Glutamatergic neuron (in vitro differentiated cells): ENCODE measurements around the gene KCNJ9. TPM values are rescaled to one million over a fixed set of nuclear protein-coding genes. Genes with fewer than 3 reads are reported as not detected.

Experiments used
- DNase-seq: peaks from one replicate; pipeline ENCODE4 v3.0.0; 2022
- H3K27ac Mint-ChIP-seq: one replicate; pipeline ENCODE4 v1.8.0; 2020; ENCODE audit warnings: mild to moderate bottlenecking, mixed read lengths, inconsistent platforms; ENCODE audit not compliant: unreplicated experiment
- H3K27me3 Mint-ChIP-seq: one replicate; pipeline ENCODE4 v1.8.0; 2020; ENCODE audit warnings: mild to moderate bottlenecking, moderate library complexity, mixed read lengths, inconsistent platforms; ENCODE audit not compliant: unreplicated experiment
- H3K36me3 Mint-ChIP-seq: one replicate; pipeline ENCODE4 v1.8.0; 2020; ENCODE audit warnings: mild to moderate bottlenecking, mixed read lengths, inconsistent platforms; ENCODE audit not compliant: unreplicated experiment
- H3K4me1 Mint-ChIP-seq: one replicate; pipeline ENCODE4 v1.8.0; 2020; ENCODE audit warnings: mild to moderate bottlenecking, low read depth, mixed read lengths, inconsistent platforms; ENCODE audit not compliant: unreplicated experiment
- H3K4me3 Mint-ChIP-seq: one replicate; pipeline ENCODE4 v1.8.0; 2020; ENCODE audit warnings: mild to moderate bottlenecking, mixed read lengths, inconsistent platforms; ENCODE audit not compliant: unreplicated experiment
- H3K9me3 Mint-ChIP-seq: one replicate; pipeline ENCODE4 v1.8.0; 2020; ENCODE audit warnings: mild to moderate bottlenecking, moderate library complexity, mixed read lengths, inconsistent platforms; ENCODE audit not compliant: unreplicated experiment
- total RNA-seq: library from RNA; stranded (reverse); fragmentation: NEBNext Ultra II Directional; extraction: Animal tissue kit (Norgen Biotek cat#: 25700); gene quantifications from one replicate; pipeline ENCODE4 v1.2.1, GENCODE V29; 2021; ENCODE audit not compliant: unreplicated experiment
- TF ChIP-seq, protein P1 (sequence below): fragments of 200-600 bp; sonication (generic); IDR thresholded peaks from one replicate; pipeline ENCODE4 v1.5.0; 2021; ENCODE audit not compliant: partially characterized antibody, unreplicated experiment

KCNJ9 gene
- total RNA-seq, 1 donor from 2014 or later = 2.0 TPM

DNA sequence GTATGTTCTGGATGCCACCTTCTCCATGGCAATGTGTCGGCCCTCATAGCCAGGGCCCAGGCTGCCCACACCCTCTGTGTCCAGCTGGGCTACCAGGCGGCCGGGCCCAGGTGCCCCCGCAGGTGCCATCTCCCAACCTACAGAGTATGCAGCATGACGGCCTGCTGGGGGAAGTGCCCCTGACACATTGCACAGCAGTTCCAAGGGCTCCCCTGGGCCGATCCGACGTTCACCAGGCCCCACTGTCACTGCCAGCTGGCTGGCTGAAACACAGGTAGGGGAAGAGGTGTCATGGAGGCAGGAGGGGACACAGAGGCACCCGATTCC lies 11.7 kb downstream of the KCNJ9 start:
- Mint-ChIP-seq H3K27ac (no peak overlapping the region), H3K36me3 (no peaks in the 10 kb centered on the region), H3K9me3 (peaks cover 12% of the 10 kb centered on the region), H3K27me3 (peaks cover 11% of the 10 kb centered on the region), H3K4me1 (peaks cover 15% of the 10 kb centered on the region), H3K4me3 (no peak overlapping the region)
- TF ChIP-seq, protein P1, sequence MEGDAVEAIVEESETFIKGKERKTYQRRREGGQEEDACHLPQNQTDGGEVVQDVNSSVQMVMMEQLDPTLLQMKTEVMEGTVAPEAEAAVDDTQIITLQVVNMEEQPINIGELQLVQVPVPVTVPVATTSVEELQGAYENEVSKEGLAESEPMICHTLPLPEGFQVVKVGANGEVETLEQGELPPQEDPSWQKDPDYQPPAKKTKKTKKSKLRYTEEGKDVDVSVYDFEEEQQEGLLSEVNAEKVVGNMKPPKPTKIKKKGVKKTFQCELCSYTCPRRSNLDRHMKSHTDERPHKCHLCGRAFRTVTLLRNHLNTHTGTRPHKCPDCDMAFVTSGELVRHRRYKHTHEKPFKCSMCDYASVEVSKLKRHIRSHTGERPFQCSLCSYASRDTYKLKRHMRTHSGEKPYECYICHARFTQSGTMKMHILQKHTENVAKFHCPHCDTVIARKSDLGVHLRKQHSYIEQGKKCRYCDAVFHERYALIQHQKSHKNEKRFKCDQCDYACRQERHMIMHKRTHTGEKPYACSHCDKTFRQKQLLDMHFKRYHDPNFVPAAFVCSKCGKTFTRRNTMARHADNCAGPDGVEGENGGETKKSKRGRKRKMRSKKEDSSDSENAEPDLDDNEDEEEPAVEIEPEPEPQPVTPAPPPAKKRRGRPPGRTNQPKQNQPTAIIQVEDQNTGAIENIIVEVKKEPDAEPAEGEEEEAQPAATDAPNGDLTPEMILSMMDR = no peak
- DNase-seq = no peak

DNA sequence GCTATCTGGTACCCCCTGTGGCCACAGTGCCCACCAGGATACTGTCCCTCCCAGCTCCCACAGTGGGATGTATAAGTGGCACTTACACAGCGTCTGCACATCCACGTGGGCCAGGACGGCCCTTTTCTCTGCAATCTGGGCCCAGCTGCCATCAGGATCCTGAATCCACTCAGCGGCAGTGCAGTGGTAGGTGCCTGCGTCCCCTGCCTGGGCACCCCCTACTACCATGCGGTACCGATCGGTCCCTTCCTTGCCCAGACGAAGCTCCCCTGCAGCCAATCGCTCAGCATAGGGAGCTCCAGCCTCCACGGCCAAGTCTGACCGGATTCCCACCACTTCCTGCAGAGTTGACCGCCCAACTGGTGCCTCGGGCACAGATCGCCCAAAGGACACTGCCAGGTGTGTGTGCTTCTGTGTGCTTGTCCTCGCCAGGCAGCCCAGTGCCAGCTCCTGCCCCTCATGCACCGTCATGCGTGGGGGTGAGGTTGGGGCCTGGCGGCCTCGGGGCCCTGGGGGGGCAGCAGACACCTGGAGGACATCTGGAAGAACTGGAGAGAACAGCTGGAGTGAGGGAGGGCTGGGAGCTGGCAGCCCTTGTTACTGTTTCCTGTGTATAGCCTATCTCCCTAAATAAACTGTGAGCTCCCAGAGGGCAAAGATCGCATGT lies 12.4 kb downstream of the KCNJ9 start:
- no peak overlapping the region for H3K27ac Mint-ChIP-seq
- peaks cover 15% of the 10 kb centered on the region for H3K4me1 Mint-ChIP-seq
- DNase-seq = no peak
- peaks cover 11% of the 10 kb centered on the region for H3K9me3 Mint-ChIP-seq
- TF ChIP-seq, protein P1 = no peak
- no peak overlapping the region for H3K4me3 Mint-ChIP-seq
- peaks cover 11% of the 10 kb centered on the region for H3K27me3 Mint-ChIP-seq
- H3K36me3 Mint-ChIP-seq = no peaks in the 10 kb centered on the region

DNA sequence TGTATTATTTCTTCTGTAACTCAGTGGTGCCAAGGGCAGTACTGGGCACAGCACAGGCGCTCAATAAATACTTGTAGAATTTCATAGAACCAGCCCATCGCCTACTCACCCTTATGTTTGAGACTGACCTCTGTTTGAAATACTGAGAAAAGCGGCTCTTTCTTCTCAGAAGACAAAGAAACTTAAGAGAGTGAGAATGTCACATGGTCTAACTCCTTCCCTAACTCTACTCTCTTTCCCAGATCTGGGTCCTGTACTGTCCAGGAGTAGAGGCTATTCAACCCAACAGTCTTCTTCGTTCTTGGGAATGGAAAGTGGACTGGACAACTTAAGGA lies 12.9 kb downstream of the KCNJ9 start:
- no peaks in the 10 kb centered on the region for H3K36me3 Mint-ChIP-seq
- H3K27me3 Mint-ChIP-seq = peaks cover 11% of the 10 kb centered on the region
- peaks cover 15% of the 10 kb centered on the region for H3K4me1 Mint-ChIP-seq
- no peak for DNase-seq
- no peak overlapping the region for H3K4me3 Mint-ChIP-seq
- H3K27ac Mint-ChIP-seq = no peak overlapping the region
- peaks cover 11% of the 10 kb centered on the region for H3K9me3 Mint-ChIP-seq
- TF ChIP-seq, protein P1 = no peak

DNA sequence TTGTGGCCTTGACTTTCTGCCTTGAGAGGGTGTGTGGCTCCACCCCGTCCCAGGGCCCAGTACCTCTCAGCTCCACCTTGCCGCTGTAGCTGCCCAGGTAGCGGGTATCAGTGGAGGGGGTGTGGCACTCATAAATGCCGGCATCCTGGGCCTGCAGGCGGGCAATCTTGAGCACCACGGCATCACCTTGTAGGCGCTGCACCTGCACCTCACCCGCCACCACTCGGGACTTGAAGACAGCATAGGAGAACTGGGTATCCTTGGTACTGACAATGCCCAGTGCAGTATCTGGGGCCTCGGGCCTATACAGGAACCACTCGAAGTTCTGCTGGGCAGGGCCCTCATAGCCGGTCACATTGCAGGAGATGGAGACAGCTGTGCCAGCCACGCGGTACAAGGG lies 13.5 kb downstream of the KCNJ9 start:
- H3K9me3 Mint-ChIP-seq = peaks cover 11% of the 10 kb centered on the region
- no peaks in the 10 kb centered on the region for H3K36me3 Mint-ChIP-seq
- DNase-seq = no peak
- TF ChIP-seq, protein P1 = no peak
- H3K27ac Mint-ChIP-seq = no peak overlapping the region
- peaks cover 15% of the 10 kb centered on the region for H3K4me1 Mint-ChIP-seq
- peaks cover 11% of the 10 kb centered on the region for H3K27me3 Mint-ChIP-seq
- H3K4me3 Mint-ChIP-seq = no peak overlapping the region

DNA sequence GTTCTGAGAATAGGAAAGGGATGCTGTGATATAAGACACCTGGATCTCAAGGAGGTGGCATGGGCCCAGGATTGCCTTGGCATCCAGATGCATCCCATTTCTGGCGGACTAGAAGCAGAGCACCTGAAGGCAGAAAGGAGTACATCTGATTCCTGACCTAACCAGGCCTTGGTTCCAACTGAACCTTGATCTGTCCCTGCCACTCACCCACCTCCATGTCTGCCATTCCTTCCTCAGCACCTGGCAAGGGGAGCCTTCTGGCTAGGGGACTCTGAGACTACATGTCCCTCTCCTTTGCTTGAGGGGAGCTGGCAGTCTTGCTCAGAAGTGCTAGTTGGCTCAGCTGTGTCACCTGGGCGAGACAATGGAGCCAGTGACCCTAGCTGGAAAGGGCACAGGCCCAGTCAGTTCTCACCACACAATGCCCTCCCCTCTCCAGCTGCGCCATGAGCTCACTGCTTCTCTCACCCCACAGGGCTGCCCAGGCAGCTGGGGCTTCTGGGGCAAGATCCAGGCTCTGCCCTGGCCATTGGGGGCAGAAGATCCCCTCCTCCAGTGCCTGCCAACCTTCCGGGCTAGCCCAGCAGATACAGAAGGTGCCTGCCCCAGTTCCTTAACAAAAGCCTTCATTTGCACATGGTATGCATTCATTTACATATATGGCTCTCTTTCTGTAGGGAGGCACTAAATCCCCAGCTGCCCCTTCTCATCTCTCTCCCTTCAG lies 14.2 kb downstream of the KCNJ9 start:
- H3K9me3 Mint-ChIP-seq = peaks cover 11% of the 10 kb centered on the region
- DNase-seq = no peak
- no peaks in the 10 kb centered on the region for H3K36me3 Mint-ChIP-seq
- H3K4me1 Mint-ChIP-seq = peaks cover 15% of the 10 kb centered on the region
- peak overlapping the region; percentile 8 for H3K27ac Mint-ChIP-seq
- TF ChIP-seq, protein P1 = no peak
- H3K4me3 Mint-ChIP-seq = no peak overlapping the region
- peaks cover 11% of the 10 kb centered on the region for H3K27me3 Mint-ChIP-seq
